Measurements from ENCODE around the gene ADAMTS17.

GRCh38 chr15:99929266-99929665, 412.5 kb downstream of the ADAMTS17 start:
- no peak for TF ChIP-seq CTCF (conservative IDR thresholded peaks at IDR 0.05)
- TF ChIP-seq EZH2 (IDR thresholded peaks at IDR 0.05; ENCODE audit: low read depth): no peak
